GM12891 (cell line): ENCODE results near the gene MYO7A.

Experiments used
- DNase-seq: peaks from one replicate; pipeline ENCODE4 v3.0.0; 2011; ENCODE audit warnings: low spot score; ENCODE audit not compliant: insufficient read length
- FAIRE-seq: peaks from 2 replicates; lab custom pipeline; 2011; peaks lifted over from hg19 to GRCh38; lab: Jason Lieb, UNC
- PAX5 ChIP-seq: IDR thresholded peaks from 2 replicates; pipeline ENCODE4 v1.6.1; 2011; ENCODE audit warnings: low read length, moderate library complexity, mild to moderate bottlenecking; ENCODE audit not compliant: insufficient read depth, severe bottlenecking
- POLR2A ChIP-seq: IDR thresholded peaks from 2 replicates; pipeline ENCODE4 v1.6.1; 2011; ENCODE audit warnings: low read depth, low read length, control low read depth
- POLR2AphosphoS5 ChIP-seq: IDR thresholded peaks from 2 replicates; pipeline ENCODE4 v1.6.1; 2011; ENCODE audit warnings: low read depth, low read length, control low read depth
- POU2F2 ChIP-seq: IDR thresholded peaks from 2 replicates; pipeline ENCODE4 v1.6.1; 2011; ENCODE audit warnings: low read depth, mild to moderate bottlenecking, control low read depth, low read length, moderate library complexity
- SPI1 ChIP-seq: IDR thresholded peaks from 2 replicates; pipeline ENCODE4 v1.6.1; 2011; ENCODE audit warnings: low read depth, low read length, control low read depth
- TAF1 ChIP-seq: IDR thresholded peaks from 2 replicates; pipeline ENCODE4 v1.6.1; 2011; ENCODE audit warnings: low read depth, low read length, control low read depth

MYO7A gene

DNA sequence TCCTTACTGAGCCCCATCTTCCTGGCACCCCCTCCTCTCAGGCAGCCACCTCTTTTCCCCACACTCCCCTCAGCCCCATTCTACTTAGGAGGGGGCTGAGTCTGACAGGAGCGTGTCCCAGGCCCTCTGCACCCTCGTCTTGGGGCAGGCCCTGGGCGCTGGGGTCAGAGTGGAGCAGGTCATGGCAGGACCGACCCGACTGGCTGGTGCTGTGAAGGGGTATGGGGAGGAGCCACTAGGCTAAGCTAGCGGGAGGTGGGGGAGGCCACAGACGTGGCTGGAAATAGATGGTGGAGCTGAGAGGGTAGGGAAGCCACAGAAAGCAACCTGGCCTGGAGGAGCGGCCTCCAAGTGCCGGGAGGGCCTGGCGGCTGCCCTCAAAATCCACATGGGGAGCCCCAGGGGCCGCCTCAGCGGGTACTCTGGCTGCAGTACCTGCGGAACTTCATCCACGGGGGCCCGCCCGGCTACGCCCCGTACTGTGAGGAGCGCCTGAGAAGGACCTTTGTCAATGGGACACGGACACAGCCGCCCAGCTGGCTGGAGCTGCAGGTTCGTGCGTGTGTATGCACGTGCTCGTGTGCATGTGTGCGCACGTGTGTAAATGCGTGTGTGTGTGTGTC is 61.7 kb downstream of the MYO7A start:
- no peak for TF ChIP-seq POLR2AphosphoS5
- no peak for TF ChIP-seq PAX5
- no peak for TF ChIP-seq SPI1
- no peak for TF ChIP-seq TAF1
- TF ChIP-seq POLR2A, result no peak
- no peak for TF ChIP-seq POU2F2
- FAIRE-seq (no peak), DNase-seq (no peak)

DNA sequence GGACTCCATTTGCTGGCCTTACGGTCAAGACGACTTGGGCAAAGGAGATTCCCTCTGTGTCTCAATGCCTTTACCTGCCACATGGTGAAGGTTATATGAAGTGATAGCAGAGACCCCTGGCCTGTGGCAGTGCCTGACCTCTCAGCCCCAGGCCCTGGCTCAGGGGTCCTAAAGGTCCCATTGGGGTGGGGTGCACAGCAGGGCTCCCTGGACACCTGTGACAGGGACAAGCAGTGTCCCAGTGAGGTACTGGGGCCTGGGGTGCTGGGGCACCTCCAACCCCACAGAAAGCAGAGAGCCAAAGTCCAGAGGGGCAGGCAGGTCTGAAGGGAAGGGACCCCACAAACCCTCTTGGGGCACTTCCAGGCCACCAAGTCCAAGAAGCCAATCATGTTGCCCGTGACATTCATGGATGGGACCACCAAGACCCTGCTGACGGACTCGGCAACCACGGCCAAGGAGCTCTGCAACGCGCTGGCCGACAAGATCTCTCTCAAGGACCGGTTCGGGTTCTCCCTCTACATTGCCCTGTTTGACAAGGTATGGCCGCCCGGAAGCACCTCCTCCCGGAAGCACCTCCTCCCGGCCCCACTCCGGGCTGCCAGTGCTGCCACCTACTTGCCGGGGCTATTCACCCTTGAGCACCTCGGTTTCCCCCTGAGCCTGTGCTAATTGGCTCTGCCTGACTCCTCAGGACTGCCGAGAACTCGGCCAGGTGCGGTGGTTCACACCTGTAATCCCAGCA is 62.5 kb downstream of the MYO7A start:
- DNase-seq (no peak), FAIRE-seq (no peak)
- TF ChIP-seq PAX5, result no peak
- no peak for TF ChIP-seq SPI1
- TF ChIP-seq POLR2A, result no peak
- TF ChIP-seq POLR2AphosphoS5, result no peak
- no peak for TF ChIP-seq POU2F2
- no peak for TF ChIP-seq TAF1

DNA sequence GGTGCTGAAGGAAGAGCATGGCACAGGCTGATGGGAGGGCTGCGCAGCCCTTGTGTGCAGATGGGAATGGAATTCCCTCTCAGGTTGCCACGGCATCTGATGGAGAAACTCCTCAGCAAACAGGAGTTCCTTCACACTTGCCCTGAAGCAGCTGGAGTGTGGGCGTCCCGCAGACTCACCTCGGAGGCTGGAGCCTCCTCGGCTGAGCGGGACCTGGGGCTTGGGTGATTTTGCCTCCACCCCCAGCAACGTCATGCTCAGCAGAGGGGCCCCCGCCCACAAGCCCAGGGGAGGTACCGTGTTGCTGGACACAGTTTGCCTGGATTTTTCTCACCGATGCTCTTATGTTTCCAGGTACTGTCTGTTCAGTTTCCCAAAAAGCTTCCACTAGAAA is 63.4 kb downstream of the MYO7A start:
- FAIRE-seq (no peak), DNase-seq (no peak)
- no peak for TF ChIP-seq SPI1
- TF ChIP-seq TAF1, result no peak
- TF ChIP-seq POU2F2, result no peak
- TF ChIP-seq POLR2AphosphoS5, result no peak
- no peak for TF ChIP-seq POLR2A
- TF ChIP-seq PAX5, result no peak

DNA sequence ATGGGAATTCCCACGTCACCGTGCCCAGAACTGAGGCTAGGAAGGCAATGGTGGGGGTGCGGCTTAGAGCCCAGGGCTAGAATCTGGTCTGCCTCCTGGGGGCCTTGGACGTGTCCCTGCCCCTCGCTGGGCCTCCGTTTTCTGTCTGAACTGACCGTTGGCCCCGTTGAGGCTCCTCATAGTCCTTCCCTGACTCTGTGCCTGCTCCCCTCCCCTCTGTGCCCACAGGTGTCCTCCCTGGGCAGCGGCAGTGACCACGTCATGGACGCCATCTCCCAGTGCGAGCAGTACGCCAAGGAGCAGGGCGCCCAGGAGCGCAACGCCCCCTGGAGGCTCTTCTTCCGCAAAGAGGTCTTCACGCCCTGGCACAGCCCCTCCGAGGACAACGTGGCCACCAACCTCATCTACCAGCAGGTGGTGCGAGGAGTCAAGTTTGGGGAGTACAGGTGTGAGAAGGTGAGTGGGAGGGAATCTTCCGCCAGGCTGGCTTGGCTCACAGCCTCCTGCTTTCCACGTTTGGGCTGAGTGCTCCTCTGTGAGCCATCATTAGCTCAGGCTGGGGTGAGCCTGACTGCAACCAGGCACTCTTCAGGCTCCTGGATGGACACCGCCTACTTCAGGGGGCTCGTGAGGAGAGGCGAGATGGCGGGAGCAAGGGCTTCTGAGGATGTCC is 63.9 kb downstream of the MYO7A start:
- TF ChIP-seq POLR2AphosphoS5, result no peak
- TF ChIP-seq TAF1, result no peak
- no peak for TF ChIP-seq PAX5
- TF ChIP-seq POLR2A, result no peak
- no peak for TF ChIP-seq POU2F2
- no peak for TF ChIP-seq SPI1
- FAIRE-seq, result peak; percentile 88
- DNase-seq, result peak; percentile 70

DNA sequence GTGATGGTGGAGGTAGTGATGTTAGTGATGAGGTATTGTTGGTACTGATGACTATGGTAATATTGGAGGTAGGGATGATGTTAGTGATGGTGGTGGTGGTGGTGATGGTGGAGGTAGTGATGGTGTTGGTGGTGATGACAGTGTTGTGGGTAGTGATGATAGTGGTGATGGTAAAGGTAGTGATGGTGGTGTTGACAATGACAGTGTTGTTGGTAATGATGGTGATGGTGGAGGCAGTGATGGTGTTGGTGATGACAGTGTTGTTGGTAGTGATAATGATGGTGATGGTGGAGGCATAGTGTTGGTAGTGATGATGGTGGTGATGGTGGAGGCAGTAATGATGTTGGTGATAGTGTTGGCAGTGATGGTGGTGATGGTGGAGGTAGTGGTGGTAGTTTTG is 65.1 kb downstream of the MYO7A start:
- FAIRE-seq (no peak), DNase-seq (no peak)
- TF ChIP-seq POU2F2, result no peak
- no peak for TF ChIP-seq POLR2A
- TF ChIP-seq TAF1, result no peak
- TF ChIP-seq PAX5, result no peak
- no peak for TF ChIP-seq POLR2AphosphoS5
- no peak for TF ChIP-seq SPI1

DNA sequence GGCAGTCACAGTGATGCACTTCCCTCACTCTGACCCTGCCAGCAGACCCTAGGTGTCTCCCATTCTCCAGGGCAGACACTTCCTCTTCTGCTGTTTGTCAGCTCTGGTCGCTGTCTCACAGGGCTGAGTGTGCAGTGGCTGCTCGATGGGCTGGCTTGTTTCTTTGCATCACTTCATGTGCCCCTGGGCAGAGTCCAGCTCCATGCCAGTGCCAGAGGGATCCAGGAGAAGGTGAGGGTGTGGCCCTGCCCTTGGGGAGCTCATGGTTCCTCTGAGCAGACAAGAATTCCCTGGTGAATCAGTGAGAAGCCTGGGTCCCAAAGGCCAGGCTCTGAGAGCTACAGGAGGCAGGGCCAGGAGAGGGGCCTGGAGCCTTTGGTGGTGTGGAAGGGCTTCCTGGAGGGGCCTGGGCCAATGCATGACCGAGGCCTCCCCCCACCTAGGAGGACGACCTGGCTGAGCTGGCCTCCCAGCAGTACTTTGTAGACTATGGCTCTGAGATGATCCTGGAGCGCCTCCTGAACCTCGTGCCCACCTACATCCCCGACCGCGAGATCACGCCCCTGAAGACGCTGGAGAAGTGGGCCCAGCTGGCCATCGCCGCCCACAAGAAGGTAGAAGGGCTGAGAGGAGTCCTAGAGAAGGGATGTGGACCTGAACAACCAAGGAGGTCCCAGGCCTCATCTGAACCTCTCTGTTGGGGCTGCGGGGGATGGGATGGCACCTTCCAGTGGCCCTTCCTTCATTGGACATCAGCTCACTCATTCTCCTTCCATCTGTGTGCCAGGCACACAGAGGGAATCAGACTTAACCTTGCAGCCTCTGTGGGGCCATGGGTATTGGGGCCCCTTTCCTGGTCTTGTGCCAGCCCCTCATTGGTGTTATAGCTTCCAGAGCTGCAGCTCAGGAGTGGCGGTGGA is 66.1 kb downstream of the MYO7A start:
- FAIRE-seq (no peak), DNase-seq (no peak)
- no peak for TF ChIP-seq POU2F2
- TF ChIP-seq PAX5, result no peak
- no peak for TF ChIP-seq POLR2AphosphoS5
- TF ChIP-seq SPI1, result no peak
- TF ChIP-seq POLR2A, result no peak
- TF ChIP-seq TAF1, result no peak

DNA sequence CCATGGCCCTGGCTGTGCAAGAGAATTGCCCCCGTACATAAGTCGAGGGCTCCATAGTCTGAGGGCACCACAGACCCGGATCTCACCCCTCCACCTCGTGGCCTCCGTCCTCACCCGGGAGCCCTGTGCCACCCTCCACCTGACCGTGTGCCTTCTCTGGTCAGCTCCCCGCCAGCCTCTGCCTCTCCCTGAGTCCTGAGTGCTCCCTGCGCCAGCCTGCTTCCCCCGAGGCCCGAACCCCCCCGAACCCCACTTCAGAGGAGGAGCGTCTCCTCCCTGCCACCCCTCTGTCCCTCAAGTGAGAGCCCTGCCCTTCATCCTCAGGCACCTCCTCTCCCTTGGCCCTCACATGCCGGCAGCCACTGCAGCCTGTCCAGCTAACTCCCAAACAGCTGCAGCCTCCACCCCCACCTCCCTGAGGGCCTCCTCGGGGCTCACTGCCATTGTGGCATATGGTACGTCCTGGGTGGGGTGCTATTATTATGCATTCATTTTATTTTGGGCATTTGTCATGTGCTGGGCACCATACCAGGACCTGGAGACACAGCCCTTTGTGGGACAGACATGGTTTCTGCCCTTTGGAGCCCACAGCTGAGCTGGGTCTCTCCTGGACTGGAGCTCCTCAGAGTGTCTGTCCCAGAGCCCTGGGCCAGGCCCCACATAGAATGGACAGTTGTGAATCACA is 67.2 kb downstream of the MYO7A start:
- no peak for DNase-seq
- TF ChIP-seq TAF1, result no peak
- no peak for FAIRE-seq

DNA sequence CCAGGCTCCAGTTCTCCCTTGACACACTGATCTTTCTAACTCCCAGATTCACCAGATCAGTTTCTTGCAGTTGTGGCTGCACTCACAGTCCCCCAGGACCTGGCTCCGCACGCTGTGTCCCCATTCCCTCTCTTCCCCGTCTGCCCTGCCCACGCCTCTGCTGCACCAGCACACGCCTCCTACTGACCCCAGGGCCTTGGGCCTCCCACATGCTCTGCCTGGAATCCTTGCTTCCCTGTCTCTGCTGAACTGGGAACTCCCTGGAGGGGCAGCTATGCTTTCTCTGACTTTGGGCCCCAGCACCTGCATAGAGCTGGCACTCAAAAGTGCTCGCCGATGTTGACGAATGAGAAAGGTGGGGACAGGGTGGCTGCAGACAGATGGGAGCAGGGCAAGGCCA is 68.9 kb downstream of the MYO7A start:
- TF ChIP-seq PAX5, result no peak
- TF ChIP-seq POLR2AphosphoS5, result no peak
- no peak for TF ChIP-seq SPI1
- TF ChIP-seq POLR2A, result no peak
- DNase-seq (no peak), FAIRE-seq (no peak)
